Caco-2 (cell line): ENCODE data around the gene NCOR2. TPM values are rescaled to one million over a fixed set of nuclear protein-coding genes. Genes with fewer than 3 reads are reported as not detected.

Experiments used
- BruUV-seq: library from RNA; stranded (reverse); fragments of 400-500 nt; replicated peaks from 2 replicates; lab custom pipeline; 2021; lab: Mats Ljungman, UMichigan
- CTCF ChIA-PET: fragments of 300-600 bp; sonication (Branson Sonifier 250); formaldehyde crosslinking; loops from one replicate; lab custom pipeline; 2022; ENCODE audit warnings: antibody characterized with exemption; lab: Charles Lee
- POLR2A ChIA-PET: fragments of 300-600 bp; sonication (Branson Sonifier 250); formaldehyde crosslinking; loops from one replicate; lab custom pipeline; 2022; ENCODE audit warnings: antibody characterized with exemption; lab: Charles Lee
- DNase-seq, 2 experiments: peaks; one replicate each; pipeline versions ENCODE4 v3.0.0 to v3.0.0-alpha.2; 2020 to 2022
- H3K27me3 ChIP-seq: replicated peaks from 2 replicates; pipeline ENCODE4 v1.6.0; 2011; ENCODE audit warnings: low read length; ENCODE audit not compliant: control insufficient read depth, insufficient read depth
- H3K36me3 ChIP-seq: 2 replicates; pipeline ENCODE4 v1.5.1; 2011; ENCODE audit warnings: low read length; ENCODE audit not compliant: control insufficient read depth, insufficient read depth
- H3K4me1 ChIP-seq: fragments of 250-450 bp; sonication (Bioruptor Pico); 2 replicates; pipeline ENCODE4 v1.5.1; 2020; ENCODE audit warnings: mild to moderate bottlenecking
- H3K4me3 ChIP-seq: 2 replicates; pipeline ENCODE4 v1.5.1; 2011; ENCODE audit warnings: low read depth, mild to moderate bottlenecking, control low read depth, low read length
- H3K9me3 ChIP-seq: fragments of 250-450 bp; sonication (Bioruptor Pico); 2 replicates; pipeline ENCODE4 v1.5.1; 2020; ENCODE audit warnings: mild to moderate bottlenecking, moderate library complexity
- H3K27ac Mint-ChIP-seq: one replicate; pipeline ENCODE4 v1.8.0; 2022; ENCODE audit warnings: mixed read lengths; ENCODE audit not compliant: unreplicated experiment
- H3K27me3 Mint-ChIP-seq: one replicate; pipeline ENCODE4 v1.8.0; 2022; ENCODE audit warnings: mixed read lengths; ENCODE audit not compliant: insufficient read depth, unreplicated experiment
- H3K36me3 Mint-ChIP-seq: one replicate; pipeline ENCODE4 v1.8.0; 2022; ENCODE audit warnings: mild to moderate bottlenecking, mixed read lengths; ENCODE audit not compliant: insufficient read depth, unreplicated experiment
- H3K4me1 Mint-ChIP-seq: one replicate; pipeline ENCODE4 v1.8.0; 2022; ENCODE audit warnings: low read depth, mixed read lengths; ENCODE audit not compliant: unreplicated experiment
- H3K4me3 Mint-ChIP-seq: one replicate; pipeline ENCODE4 v1.8.0; 2022; ENCODE audit warnings: mild to moderate bottlenecking, moderate library complexity, mixed read lengths; ENCODE audit not compliant: unreplicated experiment
- H3K9me3 Mint-ChIP-seq: one replicate; pipeline ENCODE4 v1.8.0; 2022; ENCODE audit warnings: mixed read lengths; ENCODE audit not compliant: unreplicated experiment
- CTCF ChIP-seq, 2 experiments: fragments of 200-600 bp in 1 of 2; IDR thresholded peaks; 1 replicate in 1 of 2; 2 replicates in 1 of 2; pipeline versions ENCODE4 v1.5.1 to v1.8.0; 2011 to 2022; ENCODE audit warnings: antibody characterized with exemption in 1 of 2, control low read depth in 1 of 2, inconsistent platforms in 1 of 2, low read depth in 1 of 2, low read length in 1 of 2, mild to moderate bottlenecking in 1 of 2, moderate library complexity in 1 of 2; ENCODE audit not compliant: insufficient read depth in 1 of 2, severe bottlenecking in 1 of 2, unreplicated experiment in 1 of 2
- intact Hi-C: fragments of 100-400 bp; cut with micrococcal nuclease; formaldehyde crosslinking; loops from one replicate; pipeline ENCODE4 v1.10.0; 2022; ENCODE audit not compliant: unreplicated experiment
- total RNA-seq: library from RNA; stranded (reverse); gene quantifications from 2 replicates; pipeline ENCODE4 v1.2.3, GENCODE V29; 2022

The NCOR2 gene
- total RNA-seq, 1 experiment from 2014 or later, result 250 TPM

GRCh38 chr12:124519746-124520145 lies 47.7 kb downstream of the NCOR2 start:
- Histone ChIP-seq H3K4me3 (no peak overlapping the region), H3K4me1 (no peaks in the 10 kb centered on the region), H3K36me3 (peaks cover 3% of the 10 kb centered on the region; the same call in 1 of the 2 replicates), H3K9me3 (no peaks in the 10 kb centered on the region), H3K27me3 (no peaks in the 10 kb centered on the region)
- CTCF ChIA-PET, result no interaction called here
- no TSS peak for BruUV-seq
- intact Hi-C loops, result no loop called here
- H3K4me1 Mint-ChIP-seq, result no peaks in the 10 kb centered on the region
- peak overlapping the region; percentile 69 for H3K27ac Mint-ChIP-seq
- DNase-seq, result no peak
- no peaks in the 10 kb centered on the region for H3K9me3 Mint-ChIP-seq
- POLR2A ChIA-PET, result no interaction called here
- no peaks in the 10 kb centered on the region for H3K27me3 Mint-ChIP-seq
- no peak for TF ChIP-seq CTCF (IDR thresholded peaks at IDR 0.05; ENCODE audit: insufficient read depth in 1 of 2, low read depth in 1 of 2, low read length in 1 of 2, severe bottlenecking in 1 of 2, unreplicated experiment in 1 of 2)
- peaks cover 46% of the 10 kb centered on the region for H3K36me3 Mint-ChIP-seq
- no peak overlapping the region for H3K4me3 Mint-ChIP-seq

GRCh38 chr12:124518051-124518932 lies 49.1 kb downstream of the NCOR2 start:
- POLR2A ChIA-PET, result no interaction called here
- TF ChIP-seq CTCF (IDR thresholded peaks at IDR 0.05; ENCODE audit: insufficient read depth in 1 of 2, low read depth in 1 of 2, low read length in 1 of 2, severe bottlenecking in 1 of 2, unreplicated experiment in 1 of 2), result no peak
- Histone ChIP-seq H3K4me3 (no peak overlapping the region), H3K4me1 (peaks cover 10% of the 10 kb centered on the region), H3K27me3 (no peaks in the 10 kb centered on the region), H3K36me3 (peaks cover 3% of the 10 kb centered on the region; the same call in 1 of the 2 replicates), H3K9me3 (no peaks in the 10 kb centered on the region)
- Mint-ChIP-seq H3K27me3 (no peaks in the 10 kb centered on the region), H3K4me3 (no peak overlapping the region), H3K9me3 (no peaks in the 10 kb centered on the region), H3K36me3 (peaks cover 46% of the 10 kb centered on the region), H3K4me1 (peaks cover 8% of the 10 kb centered on the region), H3K27ac (peak overlapping the region; percentile 69)
- CTCF ChIA-PET, result no interaction called here
- BruUV-seq, result no TSS peak
- intact Hi-C loops, result no loop called here
- DNase-seq, result no peak
